Epithelial cell of proximal tubule (primary cell): ENCODE results near the gene MAP3K20. TPM values are rescaled to one million over a fixed set of nuclear protein-coding genes. Genes with fewer than 3 reads are reported as not detected.
"Not testable (repeated sequence)": the region's sequence is repeated elsewhere in the genome, so short reads cannot be mapped to it uniquely, and the experiment has no call there.

Experiments used
- DNase-seq: peaks from one replicate; pipeline ENCODE4 v3.0.0-alpha.2; 2011; ENCODE audit warnings: low read depth
- H3K4me3 ChIP-seq: 2 replicates; pipeline ENCODE4 v1.5.1; 2011; ENCODE audit warnings: low read depth, mild to moderate bottlenecking, low read length
- total RNA-seq: library from RNA; depleted of rRNA; stranded (reverse); fragments of >200 nt; gene quantifications from 2 replicates; pipeline ENCODE4 v1.2.3, GENCODE V29; 2015
- TF ChIP-seq, protein P1 (sequence below): conservative IDR thresholded peaks from 2 replicates; pipeline ENCODE4 v1.5.1; 2012; ENCODE audit warnings: low read depth, mild to moderate bottlenecking, low read length

MAP3K20 gene
- total RNA-seq, 1 donor from 2014 or later, result 19.4 TPM

DNA sequence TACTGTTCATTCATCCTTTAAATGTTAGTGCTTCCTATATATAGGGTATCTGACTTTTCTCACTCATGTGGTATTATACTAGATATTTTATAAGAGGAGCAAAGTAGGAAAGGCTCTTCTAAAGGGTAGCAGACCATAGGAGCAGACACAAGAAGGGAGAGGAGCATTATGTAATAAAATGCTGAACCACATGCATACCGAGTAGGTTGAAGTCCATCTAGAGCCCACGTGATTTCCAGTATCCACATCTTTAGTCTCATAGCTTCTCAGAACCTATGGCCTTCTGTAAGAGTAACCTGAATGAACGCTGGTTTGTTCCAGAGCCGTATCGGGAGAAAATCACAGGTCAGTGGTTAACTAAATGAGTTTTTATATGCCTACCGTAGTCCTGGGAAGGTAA, 85.9 kb downstream of the MAP3K20 start:
- TF ChIP-seq, protein P1, sequence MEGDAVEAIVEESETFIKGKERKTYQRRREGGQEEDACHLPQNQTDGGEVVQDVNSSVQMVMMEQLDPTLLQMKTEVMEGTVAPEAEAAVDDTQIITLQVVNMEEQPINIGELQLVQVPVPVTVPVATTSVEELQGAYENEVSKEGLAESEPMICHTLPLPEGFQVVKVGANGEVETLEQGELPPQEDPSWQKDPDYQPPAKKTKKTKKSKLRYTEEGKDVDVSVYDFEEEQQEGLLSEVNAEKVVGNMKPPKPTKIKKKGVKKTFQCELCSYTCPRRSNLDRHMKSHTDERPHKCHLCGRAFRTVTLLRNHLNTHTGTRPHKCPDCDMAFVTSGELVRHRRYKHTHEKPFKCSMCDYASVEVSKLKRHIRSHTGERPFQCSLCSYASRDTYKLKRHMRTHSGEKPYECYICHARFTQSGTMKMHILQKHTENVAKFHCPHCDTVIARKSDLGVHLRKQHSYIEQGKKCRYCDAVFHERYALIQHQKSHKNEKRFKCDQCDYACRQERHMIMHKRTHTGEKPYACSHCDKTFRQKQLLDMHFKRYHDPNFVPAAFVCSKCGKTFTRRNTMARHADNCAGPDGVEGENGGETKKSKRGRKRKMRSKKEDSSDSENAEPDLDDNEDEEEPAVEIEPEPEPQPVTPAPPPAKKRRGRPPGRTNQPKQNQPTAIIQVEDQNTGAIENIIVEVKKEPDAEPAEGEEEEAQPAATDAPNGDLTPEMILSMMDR, result no peak
- no peak for DNase-seq
- no peak overlapping the region for H3K4me3 ChIP-seq

DNA sequence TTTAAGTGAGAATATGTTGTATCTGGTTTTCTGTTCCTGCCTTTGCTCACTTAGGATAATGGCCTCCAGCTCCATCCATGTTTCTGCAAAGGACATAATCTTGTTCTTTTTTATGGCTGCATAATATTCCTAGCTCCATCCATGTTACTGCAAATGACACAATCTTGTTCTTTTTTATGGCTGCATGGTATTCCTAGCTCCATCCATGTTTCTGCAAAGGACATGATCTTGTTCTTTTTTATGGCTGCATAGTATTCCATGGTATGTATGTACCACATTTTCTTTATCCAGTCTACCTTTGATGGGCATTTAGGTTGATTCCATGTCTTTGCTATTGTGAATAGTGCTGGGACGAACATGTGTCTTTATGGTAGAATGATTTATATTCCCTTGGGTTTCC, 87.7 kb downstream of the MAP3K20 start:
- DNase-seq, result not testable (repeated sequence)

DNA sequence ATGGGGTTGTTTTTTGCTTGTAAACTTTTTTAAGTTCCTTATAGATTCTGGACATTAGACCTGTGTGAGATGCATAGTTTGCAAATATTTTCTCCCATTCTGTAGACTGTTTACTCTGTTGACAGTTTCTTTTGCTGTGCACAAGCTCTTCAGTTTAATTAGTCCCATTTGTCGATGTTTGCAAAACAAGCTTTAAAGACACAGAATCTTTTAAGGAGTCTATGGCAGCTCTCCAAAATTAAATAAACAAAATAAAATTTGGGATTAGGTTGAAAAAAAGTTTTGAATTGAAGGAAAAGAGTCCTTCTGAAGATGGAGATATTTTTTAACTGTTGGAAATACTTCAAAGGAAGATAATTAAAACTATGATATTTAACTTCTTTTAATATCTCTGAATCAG, 88.8 kb downstream of the MAP3K20 start:
- DNase-seq, result no peak
- TF ChIP-seq, protein P1, result no peak
- H3K4me3 ChIP-seq, result no peak overlapping the region

More for the DNA sequence above, 87.7 kb downstream of the MAP3K20 start:
- not testable (repeated sequence) for H3K4me3 ChIP-seq

DNA sequence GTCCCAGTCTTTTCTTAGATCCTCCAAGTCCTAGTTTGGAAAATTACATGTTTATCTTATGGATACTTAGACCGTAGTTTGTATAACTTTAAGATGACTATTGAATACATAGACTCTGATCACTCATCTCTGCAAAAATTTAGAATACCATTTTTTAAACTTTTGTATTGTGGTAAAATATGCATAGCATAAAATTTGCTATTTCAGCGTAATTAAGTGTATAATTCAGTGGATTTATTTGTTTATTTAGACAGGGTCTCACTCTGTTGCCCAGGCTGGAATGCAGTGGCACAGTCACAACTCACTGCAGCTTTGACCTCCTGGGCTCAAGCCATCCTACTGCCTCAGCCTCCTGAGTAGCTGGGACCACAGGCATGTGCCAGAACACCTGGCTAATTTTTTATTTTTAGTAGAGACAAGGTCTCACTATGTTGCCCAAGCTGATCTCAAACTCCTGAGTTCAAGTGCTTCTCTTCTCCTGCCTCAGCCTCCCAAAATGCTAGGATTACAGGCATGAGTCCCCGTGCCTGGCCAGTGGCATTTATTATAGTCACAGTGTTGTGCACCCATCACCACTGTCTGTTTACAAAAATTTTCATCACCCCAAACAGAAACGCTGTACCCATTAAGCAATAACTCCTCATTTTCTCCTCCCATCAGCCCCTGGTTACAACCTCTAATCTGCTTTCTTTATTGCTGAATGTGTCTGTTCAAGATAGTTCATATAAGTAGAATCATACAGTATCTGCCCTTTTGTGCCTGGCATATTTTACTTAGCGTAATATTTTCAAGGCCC, 90.0 kb downstream of the MAP3K20 start:
- TF ChIP-seq, protein P1, result no peak
- DNase-seq, result no peak
- H3K4me3 ChIP-seq, result no peak overlapping the region

DNA sequence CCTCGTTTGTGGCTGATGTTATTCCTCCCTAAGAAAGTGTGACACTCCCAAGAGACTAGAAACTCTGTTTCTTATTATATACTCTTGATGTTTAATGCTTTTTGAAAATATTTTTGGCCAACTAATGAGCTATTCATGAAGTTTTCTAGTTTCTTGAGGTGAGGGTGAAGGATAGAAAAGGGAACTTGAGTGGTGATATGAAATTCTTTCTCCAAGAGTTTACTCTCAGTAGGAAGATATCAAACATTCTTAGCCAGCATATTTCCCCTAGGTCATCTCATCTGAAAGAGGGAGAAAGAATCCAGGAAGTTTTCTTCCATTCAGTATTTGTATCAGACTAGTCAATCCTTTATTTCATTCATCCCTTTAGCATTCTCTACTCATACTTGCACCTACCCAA, 95.7 kb downstream of the MAP3K20 start:
- TF ChIP-seq, protein P1, result no peak
- H3K4me3 ChIP-seq, result no peak overlapping the region
- DNase-seq, result no peak

DNA sequence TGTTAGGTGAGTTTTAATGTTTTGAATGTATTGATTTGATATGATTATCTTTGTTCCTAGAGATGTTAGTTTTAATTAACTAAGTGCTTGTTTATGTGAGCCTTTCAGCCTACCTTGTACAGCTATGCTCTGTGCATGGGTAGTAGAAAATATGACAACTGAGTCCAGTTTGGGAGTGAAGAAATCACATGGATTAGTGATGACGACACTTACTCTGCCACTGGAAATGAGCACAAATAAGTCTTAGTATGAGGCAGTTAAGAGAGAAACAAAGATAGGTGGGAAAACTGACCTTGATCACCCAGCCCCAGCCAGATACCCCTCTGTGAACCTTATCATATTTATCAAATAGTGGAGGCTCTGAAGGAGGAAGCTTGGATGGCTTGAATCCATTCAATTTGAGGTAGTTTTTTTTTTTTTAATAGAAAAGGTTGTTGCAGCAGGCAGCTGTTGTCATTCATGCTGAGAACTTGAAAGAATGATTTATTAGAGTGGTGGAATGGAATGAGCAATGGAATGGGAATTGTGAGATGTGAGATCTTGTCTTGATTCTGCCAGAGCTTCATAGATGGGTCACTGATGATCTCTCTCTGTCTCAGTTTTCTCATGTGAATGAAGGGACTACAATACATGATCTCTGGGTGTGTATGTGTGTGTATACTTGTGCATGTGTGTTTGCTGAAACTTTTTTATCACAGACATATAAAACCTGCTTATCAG, 96.4 kb downstream of the MAP3K20 start:
- H3K4me3 ChIP-seq, result no peak overlapping the region
- DNase-seq, result no peak
- TF ChIP-seq, protein P1, result no peak

DNA sequence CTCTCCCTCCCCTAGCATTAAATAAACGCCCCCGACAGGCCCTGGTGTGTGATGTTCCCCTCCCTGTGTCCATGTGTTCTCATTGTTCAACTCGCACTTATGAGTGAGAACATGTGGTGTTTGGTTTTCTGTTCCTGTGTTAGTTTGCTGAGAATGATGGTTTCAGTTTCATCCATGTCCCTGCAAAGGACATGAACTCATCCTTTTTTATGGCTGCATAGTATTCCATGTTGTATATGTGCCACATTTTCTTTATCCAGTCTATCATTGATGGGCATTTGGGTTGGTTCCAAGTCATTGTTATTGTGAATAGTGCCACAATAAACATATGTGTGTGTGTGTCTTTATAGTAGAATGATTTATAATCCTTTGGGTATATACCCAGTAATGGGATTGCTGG, 98.7 kb downstream of the MAP3K20 start:
- H3K4me3 ChIP-seq, DNase-seq: not testable (repeated sequence)

DNA sequence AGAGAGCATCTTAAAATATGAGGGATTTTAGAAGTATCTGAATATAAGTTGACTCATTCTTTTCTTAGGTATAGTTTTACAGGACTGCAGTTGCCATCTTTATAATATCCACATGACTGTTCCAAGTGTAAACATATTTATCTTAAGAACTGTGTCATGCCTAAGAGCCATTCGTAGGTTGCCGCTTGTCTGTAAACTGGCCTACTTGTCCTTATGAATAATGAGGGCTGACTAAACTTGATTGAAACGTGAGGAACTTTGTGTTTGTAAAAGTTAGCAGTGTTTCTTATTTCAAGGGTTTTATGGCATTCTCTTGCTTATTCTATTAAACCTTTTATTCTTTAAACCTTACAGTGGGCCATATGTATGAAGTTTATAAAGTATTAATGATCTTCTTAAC, 99.6 kb downstream of the MAP3K20 start:
- TF ChIP-seq, protein P1, result no peak
- no peak overlapping the region for H3K4me3 ChIP-seq
- no peak for DNase-seq
